Cardiac muscle cell (in vitro differentiated cells and primary cell): ENCODE measurements around the gene PASD1. TPM values are rescaled to one million over a fixed set of nuclear protein-coding genes. Genes with fewer than 3 reads are reported as not detected.

Source experiments
- DNase-seq, 2 donors: peaks; one replicate each; pipeline versions ENCODE4 v3.0.0 to v3.0.0-alpha.2; 2010 to 2017; ENCODE audit warnings: low read depth in 1 of 2, low spot score in 1 of 2
- H3K27ac ChIP-seq: fragments of 200-600 bp; sonication (generic); 2 replicates; pipeline ENCODE4 v1.5.1; 2016
- H3K27me3 ChIP-seq: fragments of 200-600 bp; sonication (generic); 2 replicates; pipeline ENCODE4 v1.6.0; 2016; ENCODE audit warnings: control low read depth
- H3K36me3 ChIP-seq: fragments of 200-600 bp; sonication (generic); 2 replicates; pipeline ENCODE4 v1.5.1; 2016; ENCODE audit warnings: control low read depth
- H3K4me1 ChIP-seq: fragments of 200-600 bp; sonication (generic); 2 replicates; pipeline ENCODE4 v1.8.1; 2017; ENCODE audit warnings: low read depth, mild to moderate bottlenecking, mixed run types
- H3K4me3 ChIP-seq: fragments of 200-600 bp; sonication (generic); 2 replicates; pipeline ENCODE4 v1.5.1; 2016; ENCODE audit warnings: mild to moderate bottlenecking
- H3K9me3 ChIP-seq: fragments of 200-600 bp; sonication (generic); 2 replicates; pipeline ENCODE4 v1.5.1; 2017; ENCODE audit warnings: low read depth, mild to moderate bottlenecking, control low read depth
- polyA plus RNA-seq: library from polyadenylated mRNA; unstranded; fragments of >200 nt; fragmentation: Nextera tagmentation; extraction: Ambion mirVana; gene quantifications from 2 replicates; pipeline ENCODE4 v1.2.1, GENCODE V29; 2016
- total RNA-seq: library from RNA; depleted of rRNA; stranded (reverse); fragments of >200 nt; gene quantifications from 2 replicates; pipeline ENCODE4 v1.2.3, GENCODE V29; 2016
- TF ChIP-seq, protein P1 (sequence below): IDR thresholded peaks from 2 replicates; pipeline ENCODE4 v1.5.1; 2012; ENCODE audit warnings: low read depth, mild to moderate bottlenecking, low read length

Gene PASD1
- total and polyA plus RNA-seq, 2 experiments from 2014 or later: 0.13 to 0.30 TPM

GRCh38 chrX:151702026-151702714 lies 138.7 kb downstream of the PASD1 start:
- H3K27me3 ChIP-seq: no peaks in the 10 kb centered on the region
- H3K27ac ChIP-seq: no peak overlapping the region
- peaks cover 14% of the 10 kb centered on the region for H3K4me1 ChIP-seq
- TF ChIP-seq, protein P1, sequence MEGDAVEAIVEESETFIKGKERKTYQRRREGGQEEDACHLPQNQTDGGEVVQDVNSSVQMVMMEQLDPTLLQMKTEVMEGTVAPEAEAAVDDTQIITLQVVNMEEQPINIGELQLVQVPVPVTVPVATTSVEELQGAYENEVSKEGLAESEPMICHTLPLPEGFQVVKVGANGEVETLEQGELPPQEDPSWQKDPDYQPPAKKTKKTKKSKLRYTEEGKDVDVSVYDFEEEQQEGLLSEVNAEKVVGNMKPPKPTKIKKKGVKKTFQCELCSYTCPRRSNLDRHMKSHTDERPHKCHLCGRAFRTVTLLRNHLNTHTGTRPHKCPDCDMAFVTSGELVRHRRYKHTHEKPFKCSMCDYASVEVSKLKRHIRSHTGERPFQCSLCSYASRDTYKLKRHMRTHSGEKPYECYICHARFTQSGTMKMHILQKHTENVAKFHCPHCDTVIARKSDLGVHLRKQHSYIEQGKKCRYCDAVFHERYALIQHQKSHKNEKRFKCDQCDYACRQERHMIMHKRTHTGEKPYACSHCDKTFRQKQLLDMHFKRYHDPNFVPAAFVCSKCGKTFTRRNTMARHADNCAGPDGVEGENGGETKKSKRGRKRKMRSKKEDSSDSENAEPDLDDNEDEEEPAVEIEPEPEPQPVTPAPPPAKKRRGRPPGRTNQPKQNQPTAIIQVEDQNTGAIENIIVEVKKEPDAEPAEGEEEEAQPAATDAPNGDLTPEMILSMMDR: no peak
- H3K36me3 ChIP-seq: no peaks in the 10 kb centered on the region
- no peak overlapping the region for H3K4me3 ChIP-seq
- no peak for DNase-seq
- H3K9me3 ChIP-seq: no peaks in the 10 kb centered on the region

GRCh38 chrX:151702741-151703340 lies 139.4 kb downstream of the PASD1 start:
- no peaks in the 10 kb centered on the region for H3K9me3 ChIP-seq
- TF ChIP-seq, protein P1: no peak
- H3K27ac ChIP-seq: peak overlapping the region; percentile 46
- H3K27me3 ChIP-seq: no peaks in the 10 kb centered on the region
- H3K4me3 ChIP-seq: no peak overlapping the region
- DNase-seq: no peak
- no peaks in the 10 kb centered on the region for H3K36me3 ChIP-seq
- H3K4me1 ChIP-seq: peaks cover 14% of the 10 kb centered on the region

- DNase-seq: peak in 1 of 2 donors; percentile 56
- Histone ChIP-seq H3K27me3 (no peaks in the 10 kb centered on the region), H3K4me1 (peaks cover 14% of the 10 kb centered on the region), H3K36me3 (no peaks in the 10 kb centered on the region), H3K27ac (peak overlapping the region; percentile 46), H3K9me3 (no peaks in the 10 kb centered on the region), H3K4me3 (no peak overlapping the region)
- TF ChIP-seq, protein P1: no peak
Observed at GRCh38 chrX:151703487-151703886, 140.0 kb downstream of the PASD1 start.

GRCh38 chrX:151704041-151704663 lies 140.7 kb downstream of the PASD1 start:
- no peak overlapping the region for H3K4me3 ChIP-seq
- H3K4me1 ChIP-seq: peaks cover 14% of the 10 kb centered on the region
- H3K27ac ChIP-seq: peak overlapping the region; percentile 57
- H3K27me3 ChIP-seq: no peaks in the 10 kb centered on the region
- no peaks in the 10 kb centered on the region for H3K36me3 ChIP-seq
- no peaks in the 10 kb centered on the region for H3K9me3 ChIP-seq
- DNase-seq: no peak
- TF ChIP-seq, protein P1: no peak

DNA sequence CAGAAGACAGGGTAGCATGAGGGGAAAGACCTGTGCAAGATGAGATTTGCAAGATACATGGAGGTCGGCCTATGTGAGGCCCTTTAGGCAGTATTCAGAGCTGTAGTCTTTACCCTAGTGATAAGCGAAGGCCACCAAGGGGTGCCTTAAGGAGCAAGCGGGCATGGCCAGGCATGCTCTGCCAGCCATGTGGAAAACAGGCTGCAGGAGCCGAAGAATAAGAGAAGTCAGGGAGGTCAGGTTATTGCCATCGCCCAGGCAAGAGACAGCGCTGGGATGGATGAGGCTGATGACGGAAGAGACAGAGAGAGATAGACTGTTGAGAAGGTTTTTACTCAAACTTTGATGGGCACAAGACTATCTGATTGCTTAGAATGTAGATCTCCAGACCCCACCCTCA lies 145.3 kb downstream of the PASD1 start:
- no peak for DNase-seq
- Histone ChIP-seq H3K27me3 (no peaks in the 10 kb centered on the region), H3K36me3 (no peaks in the 10 kb centered on the region), H3K27ac (no peak overlapping the region), H3K4me1 (peaks cover 10% of the 10 kb centered on the region), H3K9me3 (no peaks in the 10 kb centered on the region), H3K4me3 (no peak overlapping the region)
- TF ChIP-seq, protein P1: no peak
